Measurements from ENCODE around the gene NOSIP.

Gene NOSIP

GRCh38 chr19:49506575-49507105, 73.7 kb downstream of the NOSIP start:
- peak; percentile 82 for DNase-seq (ENCODE audit: low spot score)
